Keratinocyte (primary cell): ENCODE results near the gene TESK1.

Source experiments
- CTCF ChIP-seq, 3 experiments: IDR thresholded peaks in 1 of 3; conservative IDR thresholded peaks in 1 of 3; optimal IDR thresholded peaks in 1 of 3; 2 replicates in 2 of 3; 3 replicates in 1 of 3; pipeline versions ENCODE3 to v1.5.1; 2011; ENCODE audit warnings: low read length in 3 of 3, mild to moderate bottlenecking in 3 of 3, moderate library complexity in 2 of 3, control low read depth in 1 of 3, inconsistent platforms in 1 of 3; ENCODE audit not compliant: insufficient read depth in 2 of 3; ENCODE audit errors: extremely low read depth in 1 of 3
- EZH2 ChIP-seq: IDR thresholded peaks from one replicate; pipeline ENCODE4 v1.6.1; 2012; ENCODE audit warnings: inconsistent platforms, mild to moderate bottlenecking, low read length, moderate library complexity

- TF ChIP-seq CTCF (optimal IDR thresholded peaks at IDR 0.05 in 1 of 3, IDR thresholded peaks at IDR 0.05 in 1 of 3, conservative IDR thresholded peaks at IDR 0.05 in 1 of 3; ENCODE audit: extremely low read depth in 1 of 3, insufficient read depth in 2 of 3, low read length in 3 of 3) (no peak), EZH2 (no peak)
Observed at GRCh38 chr9:35618854-35619799, 14.1 kb downstream of the TESK1 start.
